ENCODE measurements around the gene DUS2.

DUS2 gene

DNA sequence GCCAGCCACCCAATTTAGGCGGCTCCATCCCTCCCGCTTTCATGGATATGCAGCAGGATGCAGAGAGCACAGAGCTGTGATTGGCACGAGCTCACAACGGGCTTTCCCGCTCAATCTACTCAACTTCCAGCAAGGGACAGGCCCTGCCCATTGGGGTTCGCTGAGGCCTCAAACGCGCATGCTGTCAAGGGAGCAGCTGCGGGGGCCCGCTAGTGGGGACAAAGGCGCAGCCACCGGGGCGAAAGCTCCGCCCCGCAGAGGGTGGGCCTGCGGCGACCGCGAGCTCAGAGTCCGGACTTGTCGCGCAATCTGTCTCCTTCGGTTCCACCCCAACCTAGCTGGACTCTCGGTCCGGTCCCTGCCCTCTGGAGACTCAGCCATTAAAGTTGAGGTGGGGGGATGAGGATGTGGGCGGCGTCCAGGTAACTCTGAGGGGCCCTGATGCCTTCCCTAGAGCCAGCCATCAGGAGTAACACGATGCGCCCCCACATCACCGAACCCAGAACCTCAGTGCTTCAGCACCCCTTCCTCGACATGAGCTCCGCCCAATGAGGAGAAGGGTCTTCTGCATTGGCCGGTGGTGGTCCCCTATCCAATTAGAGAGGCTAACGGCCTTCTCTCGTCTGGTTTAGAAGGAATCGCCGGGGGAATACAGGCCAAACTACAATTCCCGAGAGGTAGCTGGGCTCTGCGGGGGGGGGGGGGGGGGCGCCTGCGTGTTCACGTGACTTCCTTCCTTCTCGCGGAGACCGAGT is 61.6 kb downstream of the DUS2 start:
- DNase-seq = peak; percentile 89 to 95 (median 95)
- no peaks in the 10 kb centered on the region for H3K36me3 ChIP-seq (ENCODE audit: control insufficient read depth in 4 of 4, insufficient read depth in 4 of 4, low read length in 3 of 4)
- no peaks in the 10 kb centered on the region for H3K9me3 ChIP-seq (ENCODE audit: control extremely low read depth in 1 of 5, control insufficient read depth in 4 of 5, insufficient read depth in 2 of 5, low read depth in 1 of 5, low read length in 4 of 5)
- 1% methylated on average over 28 of the region's 45 CpGs for WGBS (ENCODE audit: insufficient coverage)
- POLR2A ChIA-PET = interaction anchor here (0.6 to 1.1 kb wide), 3 partner anchors 9 to 668 kb away, joined by 3 read pairs; no protein-coding TSS in a partner anchor
- H3K27ac ChIP-seq (ENCODE audit: insufficient read depth in 1 of 2, low read depth in 1 of 2, low read length in 2 of 2, poor library complexity in 1 of 2, severe bottlenecking in 2 of 2) = peak overlapping the region; percentile 70 to 87
- H3K27me3 ChIP-seq (replicated peaks in 2 of 5; ENCODE audit: control insufficient read depth in 4 of 5, insufficient read depth in 5 of 5, low read length in 4 of 5) = no peaks in the 10 kb centered on the region
- CTCF ChIA-PET = interaction anchor here (0.5 to 6.5 kb wide), 14 partner anchors 7 to 201 kb away, joined by 3 to 34 read pairs (median 4); no protein-coding TSS in a partner anchor
- peaks cover 27 to 76% (median 67%) of the 10 kb centered on the region in 4 experiments for H3K4me1 ChIP-seq (ENCODE audit: control extremely low read depth in 1 of 4, control insufficient read depth in 4 of 4, insufficient read depth in 4 of 4, low read length in 3 of 4)
- H3K4me3 ChIP-seq (ENCODE audit: control insufficient read depth in 1 of 7, extremely low read depth in 1 of 7, insufficient read depth in 4 of 7, low read depth in 2 of 7, low read length in 6 of 7) = peak overlapping the region; percentile 49 to 95 (median 76)

DNA sequence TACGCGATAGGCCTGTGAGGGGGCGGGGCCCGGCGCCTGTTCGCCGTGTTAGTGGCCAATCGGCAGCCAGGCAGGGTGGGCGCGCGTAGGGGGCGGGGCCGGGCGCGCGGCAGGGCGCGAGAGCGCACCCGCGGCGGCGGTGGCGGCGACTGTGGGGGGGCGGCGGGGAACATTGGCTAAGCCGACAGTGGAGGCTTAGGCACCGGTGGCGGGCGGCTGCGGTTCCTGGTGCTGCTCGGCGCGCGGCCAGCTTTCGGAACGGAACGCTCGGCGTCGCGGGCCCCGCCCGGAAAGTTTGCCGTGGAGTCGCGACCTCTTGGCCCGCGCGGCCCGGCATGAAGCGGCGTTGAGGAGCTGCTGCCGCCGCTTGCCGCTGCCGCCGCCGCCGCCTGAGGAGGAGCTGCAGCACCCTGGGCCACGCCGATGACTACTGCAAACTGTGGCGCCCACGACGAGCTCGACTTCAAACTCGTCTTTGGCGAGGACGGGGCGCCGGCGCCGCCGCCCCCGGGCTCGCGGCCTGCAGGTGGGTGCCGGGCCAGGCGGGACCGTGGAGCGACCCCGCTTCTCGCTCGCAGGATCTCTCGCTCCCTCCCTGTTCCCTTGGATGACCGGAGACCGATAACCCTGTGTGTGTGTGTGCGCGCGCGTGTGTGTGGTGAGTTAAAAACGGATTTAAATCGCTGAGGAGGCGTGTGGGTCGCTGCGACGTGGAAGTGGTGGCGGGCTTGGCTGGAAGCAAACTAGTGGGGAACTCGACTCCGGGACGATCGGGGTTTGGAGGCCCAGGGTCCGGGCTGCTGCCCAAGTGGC is 62.4 kb downstream of the DUS2 start, which contains the start of gene NFATC3:
Gene NFATC3 (plus strand): TSS at position 112 of the 813 bp plus-strand sequence. CDS start 312 bp downstream, at position 424.
- no peaks in the 10 kb centered on the region for H3K27me3 ChIP-seq (replicated peaks in 2 of 5; ENCODE audit: control insufficient read depth in 4 of 5, insufficient read depth in 5 of 5, low read length in 4 of 5)
- peaks cover 26 to 74% (median 63%) of the 10 kb centered on the region in 4 experiments for H3K4me1 ChIP-seq (ENCODE audit: control extremely low read depth in 1 of 4, control insufficient read depth in 4 of 4, insufficient read depth in 4 of 4, low read length in 3 of 4)
- peak; percentile 98 to 99 (median 99) for DNase-seq
- WGBS (ENCODE audit: insufficient coverage) = 0% methylated on average over 91 of the region's 104 CpGs
- H3K36me3 ChIP-seq (ENCODE audit: control insufficient read depth in 4 of 4, insufficient read depth in 4 of 4, low read length in 3 of 4) = no peaks in the 10 kb centered on the region
- ChIA-PET CTCF (interaction anchor here (0.9 to 6.5 kb wide), 9 partner anchors 8 to 143 kb away, joined by 3 to 34 read pairs (median 4); no protein-coding TSS in a partner anchor), POLR2A (interaction anchor here (0.5 to 1.1 kb wide), 3 partner anchors 10 to 667 kb away, joined by 3 read pairs; no protein-coding TSS in a partner anchor)
- H3K4me3 ChIP-seq (ENCODE audit: control insufficient read depth in 1 of 7, extremely low read depth in 1 of 7, insufficient read depth in 4 of 7, low read depth in 2 of 7, low read length in 6 of 7) = peak within 1 kb of the TSS; percentile 85 to 98 (median 91)
- no peaks in the 10 kb centered on the region for H3K9me3 ChIP-seq (ENCODE audit: control extremely low read depth in 1 of 5, control insufficient read depth in 4 of 5, insufficient read depth in 2 of 5, low read depth in 1 of 5, low read length in 4 of 5)
- peak within 1 kb of the TSS; percentile 70 to 87 for H3K27ac ChIP-seq (ENCODE audit: insufficient read depth in 1 of 2, low read depth in 1 of 2, low read length in 2 of 2, poor library complexity in 1 of 2, severe bottlenecking in 2 of 2)

DNA sequence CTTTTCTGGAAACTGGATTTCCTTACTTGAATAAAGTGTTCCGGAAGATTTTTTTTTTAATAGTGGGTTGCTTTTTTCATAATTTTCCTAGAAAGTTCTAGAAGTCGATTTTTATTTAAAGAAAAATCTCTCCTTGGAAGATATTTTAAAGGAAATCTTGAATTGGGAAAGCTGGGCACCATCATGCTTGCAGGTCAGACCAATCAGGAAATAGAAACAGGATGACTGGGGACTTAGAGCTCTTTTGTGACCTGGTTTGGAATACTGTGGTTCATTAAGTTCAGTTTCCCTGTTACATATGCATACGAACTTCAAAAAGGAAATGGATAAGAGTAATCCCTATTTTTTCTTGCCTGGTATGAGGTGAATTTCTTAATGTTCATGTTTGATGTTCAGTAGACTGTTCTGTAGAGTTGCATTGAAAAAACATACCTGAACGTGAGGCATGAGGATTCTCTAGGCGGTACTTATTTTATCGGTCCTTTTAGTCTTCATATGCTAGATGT is 63.3 kb downstream of the DUS2 start:
- WGBS (ENCODE audit: insufficient coverage) = 0% methylated on average over 1 of the region's 6 CpGs
- CTCF ChIA-PET = no interaction called here

DNA sequence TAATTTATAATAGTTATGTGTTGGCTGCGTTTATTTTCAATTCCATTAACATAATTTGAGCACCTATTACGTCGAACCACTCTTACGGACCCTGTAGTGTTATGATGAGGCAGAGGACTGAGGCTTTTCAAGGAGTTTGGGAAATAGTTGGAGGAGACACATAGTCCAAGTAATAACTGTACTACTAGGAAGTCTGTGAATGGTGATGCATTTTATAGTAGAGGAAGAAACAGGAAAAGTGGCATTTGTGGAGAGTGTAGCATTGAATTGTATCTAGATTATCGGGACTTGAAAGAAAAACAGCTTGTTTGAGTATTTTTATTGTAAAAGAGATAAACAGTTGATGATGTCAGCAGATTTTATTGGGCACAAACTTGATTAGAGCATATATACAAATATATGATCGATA is 63.8 kb downstream of the DUS2 start:
- 0% methylated on average over 1 of the region's 6 CpGs for WGBS (ENCODE audit: insufficient coverage)
- ChIA-PET POLR2A (no interaction called here), CTCF (no interaction called here)
- Histone ChIP-seq H3K27me3 (replicated peaks in 2 of 5; ENCODE audit: control insufficient read depth in 4 of 5, insufficient read depth in 5 of 5, low read length in 4 of 5) (no peaks in the 10 kb centered on the region), H3K4me3 (ENCODE audit: control insufficient read depth in 1 of 7, extremely low read depth in 1 of 7, insufficient read depth in 4 of 7, low read depth in 2 of 7, low read length in 6 of 7) (peak overlapping the region in 6 of 7 experiments; percentile 85 to 98 (median 93)), H3K27ac (ENCODE audit: insufficient read depth in 1 of 2, low read depth in 1 of 2, low read length in 2 of 2, poor library complexity in 1 of 2, severe bottlenecking in 2 of 2) (peak overlapping the region; percentile 64 to 86), H3K9me3 (ENCODE audit: control extremely low read depth in 1 of 5, control insufficient read depth in 4 of 5, insufficient read depth in 2 of 5, low read depth in 1 of 5, low read length in 4 of 5) (no peaks in the 10 kb centered on the region), H3K36me3 (ENCODE audit: control insufficient read depth in 4 of 4, insufficient read depth in 4 of 4, low read length in 3 of 4) (no peaks in the 10 kb centered on the region), H3K4me1 (ENCODE audit: control extremely low read depth in 1 of 4, control insufficient read depth in 4 of 4, insufficient read depth in 4 of 4, low read length in 3 of 4) (peaks cover 40 to 75% (median 64%) of the 10 kb centered on the region in 4 experiments)
- DNase-seq = no peak

More for the DNA sequence above, 63.3 kb downstream of the DUS2 start:
- peak overlapping the region; percentile 64 to 86 for H3K27ac ChIP-seq (ENCODE audit: insufficient read depth in 1 of 2, low read depth in 1 of 2, low read length in 2 of 2, poor library complexity in 1 of 2, severe bottlenecking in 2 of 2)
- DNase-seq = no peak
- peak overlapping the region in 6 of 7 experiments; percentile 85 to 98 (median 93) for H3K4me3 ChIP-seq (ENCODE audit: control insufficient read depth in 1 of 7, extremely low read depth in 1 of 7, insufficient read depth in 4 of 7, low read depth in 2 of 7, low read length in 6 of 7)
- peaks cover 36 to 75% (median 64%) of the 10 kb centered on the region in 4 experiments for H3K4me1 ChIP-seq (ENCODE audit: control extremely low read depth in 1 of 4, control insufficient read depth in 4 of 4, insufficient read depth in 4 of 4, low read length in 3 of 4)
- no peaks in the 10 kb centered on the region for H3K27me3 ChIP-seq (replicated peaks in 2 of 5; ENCODE audit: control insufficient read depth in 4 of 5, insufficient read depth in 5 of 5, low read length in 4 of 5)
- POLR2A ChIA-PET = no interaction called here
- H3K36me3 ChIP-seq (ENCODE audit: control insufficient read depth in 4 of 4, insufficient read depth in 4 of 4, low read length in 3 of 4) = no peaks in the 10 kb centered on the region
- no peaks in the 10 kb centered on the region for H3K9me3 ChIP-seq (ENCODE audit: control extremely low read depth in 1 of 5, control insufficient read depth in 4 of 5, insufficient read depth in 2 of 5, low read depth in 1 of 5, low read length in 4 of 5)

DNA sequence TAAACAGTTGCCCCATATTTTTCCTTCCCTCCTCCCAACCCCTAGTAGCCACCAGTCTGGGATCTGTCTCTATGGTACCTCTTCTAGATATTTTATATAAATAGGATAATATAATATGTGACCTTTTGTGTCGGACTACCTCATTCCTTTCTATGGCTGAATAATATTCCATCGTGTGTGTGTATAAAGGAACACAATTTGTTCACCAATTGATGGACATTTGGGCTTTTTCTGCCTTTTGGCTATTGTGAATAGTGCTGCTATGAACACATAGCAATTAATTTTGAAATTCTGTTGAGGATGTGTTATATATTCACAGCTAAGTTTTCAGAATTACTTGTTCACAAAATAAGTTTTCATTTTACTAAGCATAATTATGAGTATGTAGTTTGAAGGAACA is 64.6 kb downstream of the DUS2 start:
- H3K4me3 ChIP-seq (ENCODE audit: control insufficient read depth in 1 of 7, extremely low read depth in 1 of 7, insufficient read depth in 4 of 7, low read depth in 2 of 7, low read length in 6 of 7) = peak overlapping the region in 5 of 7 experiments; percentile 0 to 98 (median 91)
- peak overlapping the region; percentile 64 to 86 for H3K27ac ChIP-seq (ENCODE audit: insufficient read depth in 1 of 2, low read depth in 1 of 2, low read length in 2 of 2, poor library complexity in 1 of 2, severe bottlenecking in 2 of 2)
- H3K27me3 ChIP-seq (replicated peaks in 2 of 5; ENCODE audit: control insufficient read depth in 4 of 5, insufficient read depth in 5 of 5, low read length in 4 of 5) = no peaks in the 10 kb centered on the region
- no peaks in the 10 kb centered on the region for H3K9me3 ChIP-seq (ENCODE audit: control extremely low read depth in 1 of 5, control insufficient read depth in 4 of 5, insufficient read depth in 2 of 5, low read depth in 1 of 5, low read length in 4 of 5)
- no peak for DNase-seq
- ChIA-PET POLR2A (no interaction called here), CTCF (no interaction called here)
- H3K4me1 ChIP-seq (ENCODE audit: control extremely low read depth in 1 of 4, control insufficient read depth in 4 of 4, insufficient read depth in 4 of 4, low read length in 3 of 4) = peaks cover 47 to 74% (median 64%) of the 10 kb centered on the region in 4 experiments
- no peaks in the 10 kb centered on the region for H3K36me3 ChIP-seq (ENCODE audit: control insufficient read depth in 4 of 4, insufficient read depth in 4 of 4, low read length in 3 of 4)
- no CpG with 5 or more reads among the region's 2 CpGs for WGBS (ENCODE audit: insufficient coverage)

DNA sequence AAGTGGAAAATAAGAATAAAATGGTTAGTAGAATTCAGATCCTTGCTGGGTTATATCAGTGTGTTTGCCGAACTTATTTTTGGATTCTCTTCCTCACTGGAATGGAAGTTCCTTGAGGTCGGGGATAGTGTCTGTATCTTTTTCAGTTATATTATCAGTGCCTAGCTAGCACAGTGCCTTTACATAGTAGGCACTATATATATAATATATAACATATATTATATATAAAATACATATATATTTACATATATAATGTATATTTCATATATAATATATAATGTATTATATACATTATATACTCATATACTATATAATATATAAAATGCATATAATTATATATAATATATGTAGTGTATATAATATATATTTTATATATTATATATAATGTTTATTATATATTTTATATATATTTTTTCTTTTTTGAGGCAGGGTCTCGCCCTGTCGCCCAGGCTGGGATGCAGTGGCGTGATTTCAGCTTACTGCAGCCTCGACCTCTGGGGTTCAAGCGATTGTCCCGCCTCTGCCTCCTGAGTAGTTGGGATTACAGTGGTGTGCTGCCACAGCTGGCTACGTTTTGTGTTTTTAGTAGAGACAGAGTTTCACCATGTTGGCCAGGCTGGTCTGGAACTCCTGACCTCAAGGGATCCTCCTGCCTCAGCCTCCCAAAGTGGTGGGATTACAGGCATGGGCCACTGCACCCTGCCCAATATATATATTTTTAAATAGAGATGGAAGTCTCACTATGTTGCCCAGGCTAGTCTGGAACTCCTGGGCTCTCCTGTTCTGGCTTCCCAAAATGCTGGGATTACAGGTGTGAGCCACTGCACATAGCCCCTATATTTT is 65.3 kb downstream of the DUS2 start:
- Histone ChIP-seq H3K9me3 (ENCODE audit: control extremely low read depth in 1 of 5, control insufficient read depth in 4 of 5, insufficient read depth in 2 of 5, low read depth in 1 of 5, low read length in 4 of 5) (no peaks in the 10 kb centered on the region), H3K4me3 (ENCODE audit: control insufficient read depth in 1 of 7, extremely low read depth in 1 of 7, insufficient read depth in 4 of 7, low read depth in 2 of 7, low read length in 6 of 7) (peak overlapping the region in 3 of 7 experiments; percentile 90 to 97 (median 91)), H3K4me1 (ENCODE audit: control extremely low read depth in 1 of 4, control insufficient read depth in 4 of 4, insufficient read depth in 4 of 4, low read length in 3 of 4) (peaks cover 48 to 74% (median 64%) of the 10 kb centered on the region in 4 experiments), H3K27ac (ENCODE audit: insufficient read depth in 1 of 2, low read depth in 1 of 2, low read length in 2 of 2, poor library complexity in 1 of 2, severe bottlenecking in 2 of 2) (peak overlapping the region in 1 of 2 experiments; percentile 86), H3K36me3 (ENCODE audit: control insufficient read depth in 4 of 4, insufficient read depth in 4 of 4, low read length in 3 of 4) (no peaks in the 10 kb centered on the region), H3K27me3 (replicated peaks in 2 of 5; ENCODE audit: control insufficient read depth in 4 of 5, insufficient read depth in 5 of 5, low read length in 4 of 5) (no peaks in the 10 kb centered on the region)
- ChIA-PET POLR2A (no interaction called here), CTCF (interaction anchor here (1.0 to 1.2 kb wide), 2 partner anchors 9 to 29 kb away, joined by 4 read pairs; no protein-coding TSS in a partner anchor)
- DNase-seq = no peak
- 83% methylated on average over 1 of the region's 9 CpGs for WGBS (ENCODE audit: insufficient coverage)

Data from common myeloid progenitor, CD34-positive (primary cell).